Fibroblast of lung (primary cell): ENCODE measurements around the gene INS. TPM values are rescaled to one million over a fixed set of nuclear protein-coding genes. Genes with fewer than 3 reads are reported as not detected.

Source experiments
- DNase-seq, 2 donors: peaks; one replicate each; pipeline versions ENCODE4 v3.0.0 to v3.0.0-alpha.2; 2010; ENCODE audit warnings: low read depth in 2 of 2
- H2AFZ ChIP-seq: 2 replicates; pipeline ENCODE4 v1.5.1; 2012; ENCODE audit warnings: low read length, control low read depth, inconsistent platforms
- H3K27ac ChIP-seq: 2 replicates; pipeline ENCODE4 v1.5.1; 2011; ENCODE audit warnings: low read length, control low read depth; ENCODE audit not compliant: insufficient read depth
- H3K27me3 ChIP-seq: 2 replicates; pipeline ENCODE4 v1.5.1; 2011; ENCODE audit warnings: mild to moderate bottlenecking, low read length; ENCODE audit not compliant: control insufficient read depth, insufficient read depth
- H3K36me3 ChIP-seq: 2 replicates; pipeline ENCODE4 v1.5.1; 2011; ENCODE audit warnings: low read length; ENCODE audit not compliant: control insufficient read depth, insufficient read depth
- H3K4me1 ChIP-seq: 2 replicates; pipeline ENCODE4 v1.5.1; 2011; ENCODE audit warnings: low read length; ENCODE audit not compliant: control insufficient read depth, insufficient read depth; ENCODE audit errors: extremely low read depth
- H3K4me2 ChIP-seq: 2 replicates; pipeline ENCODE4 v1.5.1; 2011; ENCODE audit warnings: low read length, control low read depth; ENCODE audit not compliant: insufficient read depth; ENCODE audit errors: extremely low read depth
- H3K4me3 ChIP-seq, 4 experiments: fragments of 200-600 bp in 1 of 4; sonication (generic) in 1 of 4; replicated peaks in 1 of 4; 2 replicates each; pipeline ENCODE4 v1.5.1; 2011 to 2016; ENCODE audit warnings: low read length in 4 of 4, low read depth in 3 of 4, mild to moderate bottlenecking in 3 of 4, control low read depth in 2 of 4, inconsistent platforms in 1 of 4, mixed read lengths in 1 of 4; ENCODE audit not compliant: insufficient read depth in 1 of 4; ENCODE audit errors: control extremely low read depth in 1 of 4
- H3K79me2 ChIP-seq: 2 replicates; pipeline ENCODE4 v1.5.1; 2012; ENCODE audit warnings: mild to moderate bottlenecking, low read length, inconsistent platforms; ENCODE audit not compliant: control insufficient read depth, insufficient read depth
- H3K9ac ChIP-seq: 2 replicates; pipeline ENCODE4 v1.5.1; 2011; ENCODE audit warnings: mild to moderate bottlenecking, low read length, control low read depth; ENCODE audit not compliant: insufficient read depth
- H3K9me3 ChIP-seq: 2 replicates; pipeline ENCODE4 v1.5.1; 2012; ENCODE audit warnings: low read depth, low read length; ENCODE audit not compliant: control insufficient read depth, insufficient read depth
- H4K20me1 ChIP-seq: 2 replicates; pipeline ENCODE4 v1.5.1; 2011; ENCODE audit warnings: low read length; ENCODE audit not compliant: control insufficient read depth, insufficient read depth; ENCODE audit errors: extremely low read depth
- CTCF ChIP-seq, 2 donors: IDR thresholded peaks in 1 of 2; conservative IDR thresholded peaks in 1 of 2; 1 replicate in 1 of 2; 2 replicates in 1 of 2; pipeline ENCODE4 v1.5.1; 2011 to 2012; ENCODE audit warnings: low read length in 2 of 2, control low read depth in 1 of 2, inconsistent platforms in 1 of 2, low read depth in 1 of 2, mild to moderate bottlenecking in 1 of 2
- EZH2 ChIP-seq: IDR thresholded peaks from 2 replicates; pipeline ENCODE4 v1.5.1; 2012; ENCODE audit warnings: low read length, control low read depth, mild to moderate bottlenecking; ENCODE audit errors: missing control alignments
- polyA plus RNA-seq, 2 donors: library from polyadenylated mRNA; depleted of rRNA in 1 of 2; stranded (reverse) in 1 of 2; unstranded in 1 of 2; fragments of >200 nt; gene quantifications; 2 replicates each; pipeline ENCODE4 v1.2.1, GENCODE V29; 2011 to 2012; ENCODE audit warnings: missing spikeins in 1 of 2
- total RNA-seq: library from RNA; depleted of rRNA; stranded (reverse); fragments of >200 nt; gene quantifications from 2 replicates; pipeline ENCODE4 v1.2.1, GENCODE V29; 2014

Gene INS
- total and polyA plus RNA-seq, 2 donors (not counting 1 experiment from before 2014, with no cell fraction given), result not detected

- TF ChIP-seq CTCF (conservative IDR thresholded peaks at IDR 0.05 in 1 of 2, IDR thresholded peaks at IDR 0.05 in 1 of 2; ENCODE audit: low read depth in 1 of 2, low read length in 2 of 2) (no peak), EZH2 (no peak)
- Histone ChIP-seq H3K4me2 (no peak overlapping the region), H2AFZ (no peak overlapping the region), H3K9ac (no peak overlapping the region), H3K4me1 (no peaks in the 10 kb centered on the region), H3K36me3 (no peaks in the 10 kb centered on the region), H3K9me3 (no peaks in the 10 kb centered on the region), H3K27ac (no peak overlapping the region), H3K4me3 (no peak overlapping the region), H3K79me2 (no peaks in the 10 kb centered on the region), H3K27me3 (peaks cover 12% of the 10 kb centered on the region), H4K20me1 (no peaks in the 10 kb centered on the region)
- DNase-seq, result no peak
Observed at GRCh38 chr11:2134022-2135010, 26.7 kb downstream of the INS start.

DNA sequence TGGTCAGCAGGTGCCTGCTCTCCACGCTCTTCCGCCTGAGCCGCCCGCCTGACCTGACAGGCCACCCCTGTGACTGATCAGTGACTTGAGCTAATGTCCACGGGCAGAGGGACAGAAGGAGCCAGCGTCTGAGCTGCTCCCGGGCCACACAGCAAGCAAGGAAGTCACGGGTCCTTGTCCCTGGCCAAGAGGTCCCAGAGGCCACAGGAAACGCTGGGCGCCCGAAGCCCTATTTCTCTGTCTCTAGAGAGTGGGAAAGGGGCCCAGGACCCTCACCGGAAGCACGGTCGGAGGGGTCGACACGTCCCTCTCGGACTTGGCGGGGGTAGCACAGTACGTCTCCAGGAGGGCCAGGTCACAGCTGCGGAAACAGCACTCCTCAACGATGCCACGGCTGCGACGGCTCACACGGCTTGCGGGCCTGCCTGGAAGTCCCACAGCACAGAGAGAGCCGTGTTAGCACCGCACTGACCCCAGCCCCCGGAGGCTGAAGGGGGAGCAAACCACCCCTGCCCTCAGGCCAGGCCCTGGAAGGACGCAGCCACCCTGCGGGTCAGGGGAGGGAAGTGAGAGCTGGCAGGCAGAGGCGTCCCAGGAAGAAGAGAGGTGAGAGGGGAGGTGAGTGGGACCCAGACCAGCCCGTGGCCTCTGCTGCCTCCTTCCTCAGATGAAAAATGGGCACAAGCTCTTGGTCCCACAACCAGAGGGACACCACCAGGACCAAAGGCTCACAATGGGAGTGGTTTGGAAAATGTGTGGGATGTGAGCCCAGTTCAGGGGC, 27.6 kb downstream of the INS start:
- no peaks in the 10 kb centered on the region for H3K9me3 ChIP-seq

More for the DNA sequence above, 27.6 kb downstream of the INS start:
- no peak overlapping the region for H3K4me2 ChIP-seq
- no peaks in the 10 kb centered on the region for H4K20me1 ChIP-seq
- H3K36me3 ChIP-seq, result no peaks in the 10 kb centered on the region
- TF ChIP-seq EZH2 (no peak), CTCF (conservative IDR thresholded peaks at IDR 0.05 in 1 of 2, IDR thresholded peaks at IDR 0.05 in 1 of 2; ENCODE audit: low read depth in 1 of 2, low read length in 2 of 2) (no peak)
- H3K79me2 ChIP-seq, result no peaks in the 10 kb centered on the region
- no peak overlapping the region for H3K27ac ChIP-seq
- H3K4me3 ChIP-seq, result no peak overlapping the region
- no peak overlapping the region for H2AFZ ChIP-seq
- no peaks in the 10 kb centered on the region for H3K4me1 ChIP-seq
- peaks cover 12% of the 10 kb centered on the region for H3K27me3 ChIP-seq
- no peak for DNase-seq
- no peak overlapping the region for H3K9ac ChIP-seq
